Stimulated activated CD4-positive, alpha-beta T cell treated with anti-CD3 and anti-CD28 coated beads, Interleukin-1b, Interleukin-23, amount 100 ng/mL, for 4 hours (primary cell): Measurements from ENCODE around the gene POMT2.

Experiments used
- DNase-seq, 2 donors: peaks; one replicate each; pipeline ENCODE4 v3.0.0-alpha.2; 2020; ENCODE audit warnings: low read depth in 2 of 2

Gene POMT2

GRCh38 chr14:77238996-77239395 is 81.7 kb downstream of the POMT2 start:
- DNase-seq = no peak

DNA sequence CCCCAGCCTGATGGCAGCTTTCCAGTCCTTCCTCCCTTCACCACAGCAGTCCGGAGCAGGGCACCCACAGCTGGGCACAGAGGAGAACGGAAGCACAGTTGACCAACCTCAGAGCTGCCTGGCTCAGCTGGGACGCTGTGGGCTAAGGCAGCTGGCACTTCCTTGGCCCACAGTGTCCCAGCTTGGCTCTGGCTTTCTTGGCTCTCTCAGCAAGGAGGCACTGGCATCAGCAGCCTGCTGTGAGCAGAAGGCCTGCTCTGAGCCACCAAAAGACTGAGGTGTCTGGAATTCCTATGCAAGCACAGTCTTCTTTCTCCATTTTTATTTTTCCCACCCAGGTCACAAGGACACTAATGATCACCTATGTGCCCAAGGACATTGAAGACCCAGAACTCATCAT is 82.3 kb downstream of the POMT2 start:
- DNase-seq = no peak

- DNase-seq = no peak
Observed at GRCh38 chr14:77236814-77237213, 83.9 kb downstream of the POMT2 start.

DNA sequence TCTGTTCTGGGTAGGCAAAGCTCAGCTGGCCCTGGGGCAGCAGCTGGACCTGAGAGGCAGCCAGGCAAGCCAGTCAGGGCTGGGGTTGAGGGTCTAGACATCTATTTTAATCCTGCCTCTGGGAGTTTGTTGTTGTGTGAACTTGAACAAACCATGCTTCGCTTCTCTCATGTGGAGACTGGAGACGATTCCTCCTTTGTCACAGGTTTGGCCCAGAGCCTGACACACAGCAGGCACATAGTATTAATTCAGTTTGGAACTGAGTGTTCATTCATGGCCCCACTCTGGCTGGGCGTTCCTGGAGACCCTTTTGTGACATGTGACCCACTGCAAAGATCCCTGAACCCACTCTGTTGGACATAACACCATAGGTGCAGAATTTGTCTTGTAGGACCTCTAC is 89.0 kb downstream of the POMT2 start:
- DNase-seq = no peak

DNA sequence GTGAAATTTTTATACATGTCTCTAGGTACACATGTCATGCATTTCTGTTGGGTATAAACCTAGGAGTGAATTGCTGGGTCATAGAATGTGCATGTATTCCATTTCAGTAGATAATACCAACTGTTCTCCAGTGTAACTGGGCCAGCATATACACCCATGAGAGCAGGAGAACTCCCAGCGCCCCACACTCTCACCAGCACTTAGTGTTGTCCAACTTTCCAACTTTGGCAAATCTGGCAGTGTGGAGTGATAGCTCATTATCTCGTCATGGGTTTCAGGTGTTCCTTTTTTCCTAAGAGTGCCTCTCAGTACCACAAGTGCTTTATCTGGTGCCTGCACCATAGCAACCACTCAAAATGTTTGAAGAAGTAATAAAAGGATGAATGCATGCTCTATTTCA is 89.8 kb downstream of the POMT2 start:
- DNase-seq = no peak

GRCh38 chr14:77228056-77228455 is 92.6 kb downstream of the POMT2 start:
- DNase-seq = no peak

DNA sequence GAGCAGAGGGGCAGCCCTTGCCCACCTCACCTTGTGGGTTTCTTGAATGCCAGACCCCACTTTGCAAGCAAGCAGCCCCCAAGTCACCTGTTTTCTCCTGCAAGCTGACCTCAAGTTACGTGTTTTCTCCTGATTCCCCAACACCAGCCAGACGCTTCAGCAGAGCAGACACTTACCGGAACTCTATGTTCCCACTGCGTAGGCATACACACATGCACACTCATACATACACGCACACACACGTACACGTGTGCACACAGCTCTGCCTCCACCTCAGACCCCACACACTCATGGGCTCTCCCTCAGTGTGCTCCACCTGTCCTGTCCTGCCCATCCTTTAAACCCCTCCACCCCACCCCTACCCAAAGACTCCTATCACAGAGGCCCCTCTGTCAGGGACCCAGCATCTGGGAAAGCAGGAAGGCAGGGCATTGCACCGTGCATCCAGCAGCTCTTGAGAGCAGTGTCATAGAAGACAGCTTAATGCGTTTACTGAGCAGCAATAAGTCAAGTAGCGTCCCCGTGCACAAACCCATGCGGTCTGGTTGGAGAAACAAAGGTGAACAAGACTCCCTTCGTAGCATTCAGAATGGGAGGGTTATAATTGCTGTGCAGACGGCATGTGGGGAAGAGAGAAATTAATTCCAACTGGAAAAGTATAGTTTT is 94.7 kb downstream of the POMT2 start:
- DNase-seq = no peak

GRCh38 chr14:77225254-77225653 is 95.4 kb downstream of the POMT2 start:
- no peak for DNase-seq
